KMS-11 (cell line): ENCODE data around the gene EIF5AL1.

Experiments
- H2AFZ ChIP-seq: fragments of 200-600 bp; sonication (generic); 2 replicates; pipeline ENCODE4 v1.6.1; 2016; ENCODE audit warnings: antibody characterized with exemption, mixed run types, low read depth
- H3K27ac ChIP-seq: fragments of 200-600 bp; sonication (generic); 2 replicates; pipeline ENCODE4 v1.6.1; 2016; ENCODE audit warnings: mild to moderate bottlenecking, mixed run types
- H3K27me3 ChIP-seq: fragments of 200-600 bp; sonication (generic); 2 replicates; pipeline ENCODE4 v1.6.1; 2017; ENCODE audit warnings: mild to moderate bottlenecking, low read depth, mixed run types, moderate library complexity; ENCODE audit not compliant: insufficient read depth
- H3K36me3 ChIP-seq: fragments of 200-600 bp; sonication (generic); 2 replicates; pipeline ENCODE4 v1.6.1; 2017; ENCODE audit warnings: mild to moderate bottlenecking, mixed run types; ENCODE audit not compliant: insufficient read depth
- H3K4me1 ChIP-seq: fragments of 200-600 bp; sonication (generic); 2 replicates; pipeline ENCODE4 v1.6.1; 2016; ENCODE audit warnings: mild to moderate bottlenecking, low read depth, mixed run types; ENCODE audit not compliant: poor library complexity, severe bottlenecking
- H3K4me2 ChIP-seq: fragments of 200-600 bp; sonication (generic); 2 replicates; pipeline ENCODE4 v1.7.0; 2016; ENCODE audit warnings: mild to moderate bottlenecking, mixed run types
- H3K4me3 ChIP-seq: fragments of 200-600 bp; sonication (generic); IDR thresholded peaks from 2 replicates; pipeline ENCODE4 v1.6.1; 2017; ENCODE audit warnings: low read depth, low read length, mixed read lengths; ENCODE audit not compliant: insufficient read depth
- H3K79me2 ChIP-seq: fragments of 200-600 bp; sonication (generic); 2 replicates; pipeline ENCODE4 v1.6.1; 2016; ENCODE audit warnings: low read depth, mixed run types; ENCODE audit not compliant: insufficient read depth
- H3K9ac ChIP-seq: fragments of 200-600 bp; sonication (generic); 2 replicates; pipeline ENCODE4 v1.6.1; 2016; ENCODE audit warnings: mild to moderate bottlenecking, mixed run types
- H4K20me1 ChIP-seq: fragments of 200-600 bp; sonication (generic); 2 replicates; pipeline ENCODE4 v1.6.1; 2016; ENCODE audit warnings: mild to moderate bottlenecking, mixed run types; ENCODE audit not compliant: insufficient read depth
- TF ChIP-seq, protein P1 (sequence below): fragments of 200-600 bp; sonication (generic); conservative IDR thresholded peaks from 2 replicates; pipeline ENCODE4 v1.6.1; 2017; ENCODE audit warnings: low read depth, mild to moderate bottlenecking, antibody characterized with exemption, low read length, moderate library complexity, mixed read lengths

Gene EIF5AL1

DNA sequence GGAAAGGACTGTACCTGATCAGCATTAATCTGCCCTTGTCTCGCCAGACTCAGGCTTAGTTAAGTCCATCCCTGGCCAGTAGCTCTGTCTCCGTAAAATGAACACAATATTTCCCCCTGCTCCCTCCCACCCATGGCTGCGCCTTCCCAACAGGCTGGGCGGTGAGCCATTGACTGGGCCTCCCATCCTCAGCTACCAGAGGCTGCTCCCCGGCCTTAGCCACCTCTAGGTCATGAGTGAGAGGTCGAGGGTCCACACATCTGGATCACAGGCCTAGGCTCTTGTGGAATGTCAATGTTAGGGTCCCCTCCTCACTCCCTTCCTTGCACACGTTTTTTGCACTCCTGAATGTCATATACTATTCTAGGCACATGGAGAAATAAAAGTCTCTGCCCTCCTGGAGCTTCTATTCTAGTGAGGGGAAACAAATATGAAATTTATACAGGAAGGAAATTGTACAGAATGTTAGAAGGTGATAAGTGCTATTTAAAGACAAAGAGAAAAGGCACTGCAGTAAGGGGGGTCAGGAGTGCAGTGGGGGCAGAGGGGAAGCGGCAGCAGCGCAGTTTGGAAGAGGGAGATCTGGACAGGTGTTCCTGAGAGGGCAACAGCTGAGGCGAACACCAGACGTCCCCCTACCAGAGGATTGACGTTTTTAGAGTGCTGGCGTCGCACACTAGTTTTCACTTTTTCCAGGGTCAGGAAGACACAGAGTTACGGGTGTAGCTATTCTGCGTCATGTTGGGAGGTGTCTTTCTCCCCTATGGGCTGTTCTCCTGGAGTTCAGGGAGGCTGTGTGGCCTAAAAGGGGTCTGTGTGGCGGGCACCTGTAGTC is 17.2 kb upstream of the EIF5AL1 start:
- Histone ChIP-seq H3K4me3 (no peak overlapping the region), H3K9ac (no peak overlapping the region), H3K4me1 (no peaks in the 10 kb centered on the region), H3K79me2 (no peaks in the 10 kb centered on the region), H3K36me3 (no peaks in the 10 kb centered on the region), H3K27ac (no peak overlapping the region), H3K4me2 (no peak overlapping the region), H2AFZ (no peak overlapping the region), H3K27me3 (no peaks in the 10 kb centered on the region; the same call in 1 of the 2 replicates), H4K20me1 (no peaks in the 10 kb centered on the region)
- TF ChIP-seq, protein P1, sequence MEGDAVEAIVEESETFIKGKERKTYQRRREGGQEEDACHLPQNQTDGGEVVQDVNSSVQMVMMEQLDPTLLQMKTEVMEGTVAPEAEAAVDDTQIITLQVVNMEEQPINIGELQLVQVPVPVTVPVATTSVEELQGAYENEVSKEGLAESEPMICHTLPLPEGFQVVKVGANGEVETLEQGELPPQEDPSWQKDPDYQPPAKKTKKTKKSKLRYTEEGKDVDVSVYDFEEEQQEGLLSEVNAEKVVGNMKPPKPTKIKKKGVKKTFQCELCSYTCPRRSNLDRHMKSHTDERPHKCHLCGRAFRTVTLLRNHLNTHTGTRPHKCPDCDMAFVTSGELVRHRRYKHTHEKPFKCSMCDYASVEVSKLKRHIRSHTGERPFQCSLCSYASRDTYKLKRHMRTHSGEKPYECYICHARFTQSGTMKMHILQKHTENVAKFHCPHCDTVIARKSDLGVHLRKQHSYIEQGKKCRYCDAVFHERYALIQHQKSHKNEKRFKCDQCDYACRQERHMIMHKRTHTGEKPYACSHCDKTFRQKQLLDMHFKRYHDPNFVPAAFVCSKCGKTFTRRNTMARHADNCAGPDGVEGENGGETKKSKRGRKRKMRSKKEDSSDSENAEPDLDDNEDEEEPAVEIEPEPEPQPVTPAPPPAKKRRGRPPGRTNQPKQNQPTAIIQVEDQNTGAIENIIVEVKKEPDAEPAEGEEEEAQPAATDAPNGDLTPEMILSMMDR: no peak

DNA sequence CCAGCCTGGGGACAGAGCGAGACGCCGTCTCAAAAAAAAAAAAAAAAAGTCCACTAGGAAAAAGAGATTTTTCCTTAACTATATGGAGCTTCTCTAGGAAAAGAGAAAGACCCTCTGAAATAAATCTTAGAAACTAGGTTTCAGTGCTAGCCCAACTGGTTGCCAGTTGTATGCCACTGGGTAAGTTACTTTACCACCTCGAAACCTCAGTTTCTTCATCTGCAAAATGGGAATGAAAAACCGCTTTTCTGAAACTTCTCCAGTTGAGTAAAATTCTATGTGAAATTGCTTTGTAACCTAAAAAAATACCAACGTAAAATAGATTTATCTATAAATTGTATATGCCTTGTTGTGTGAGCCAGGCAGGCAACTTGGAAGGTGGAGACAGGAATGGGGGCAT is 16.5 kb upstream of the EIF5AL1 start:
- Histone ChIP-seq H3K4me2 (no peak overlapping the region), H3K4me1 (no peaks in the 10 kb centered on the region), H2AFZ (no peak overlapping the region), H3K79me2 (no peaks in the 10 kb centered on the region), H3K27ac (no peak overlapping the region), H4K20me1 (no peaks in the 10 kb centered on the region), H3K36me3 (no peaks in the 10 kb centered on the region), H3K4me3 (no peak overlapping the region), H3K27me3 (no peaks in the 10 kb centered on the region; the same call in 1 of the 2 replicates), H3K9ac (no peak overlapping the region)
- TF ChIP-seq, protein P1: no peak

DNA sequence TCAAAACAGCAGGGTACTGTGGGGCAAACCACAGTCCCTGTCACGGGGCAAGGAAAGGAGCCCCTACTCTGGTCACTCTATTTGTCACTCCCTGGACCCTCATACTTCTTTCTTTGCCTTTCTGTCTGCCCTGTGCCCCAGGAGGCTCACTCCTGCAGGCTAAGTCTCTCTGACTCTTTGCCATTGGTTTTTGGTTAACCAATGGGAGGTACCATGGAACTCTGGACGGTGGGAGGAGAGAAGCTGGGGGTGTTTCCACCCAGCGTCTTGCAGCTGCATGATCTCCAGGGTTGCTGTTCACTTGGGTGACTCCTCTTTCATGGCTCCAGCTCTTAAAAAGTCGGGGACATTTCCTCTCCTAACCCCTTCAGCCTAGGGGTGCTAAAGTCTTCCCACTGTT is 15.4 kb upstream of the EIF5AL1 start:
- Histone ChIP-seq H3K4me1 (no peaks in the 10 kb centered on the region), H3K27me3 (no peaks in the 10 kb centered on the region; the same call in 1 of the 2 replicates), H3K27ac (no peak overlapping the region), H3K36me3 (no peaks in the 10 kb centered on the region), H2AFZ (no peak overlapping the region), H3K9ac (no peak overlapping the region), H3K4me2 (no peak overlapping the region), H3K4me3 (no peak overlapping the region), H3K79me2 (no peaks in the 10 kb centered on the region), H4K20me1 (no peaks in the 10 kb centered on the region)
- TF ChIP-seq, protein P1: no peak

DNA sequence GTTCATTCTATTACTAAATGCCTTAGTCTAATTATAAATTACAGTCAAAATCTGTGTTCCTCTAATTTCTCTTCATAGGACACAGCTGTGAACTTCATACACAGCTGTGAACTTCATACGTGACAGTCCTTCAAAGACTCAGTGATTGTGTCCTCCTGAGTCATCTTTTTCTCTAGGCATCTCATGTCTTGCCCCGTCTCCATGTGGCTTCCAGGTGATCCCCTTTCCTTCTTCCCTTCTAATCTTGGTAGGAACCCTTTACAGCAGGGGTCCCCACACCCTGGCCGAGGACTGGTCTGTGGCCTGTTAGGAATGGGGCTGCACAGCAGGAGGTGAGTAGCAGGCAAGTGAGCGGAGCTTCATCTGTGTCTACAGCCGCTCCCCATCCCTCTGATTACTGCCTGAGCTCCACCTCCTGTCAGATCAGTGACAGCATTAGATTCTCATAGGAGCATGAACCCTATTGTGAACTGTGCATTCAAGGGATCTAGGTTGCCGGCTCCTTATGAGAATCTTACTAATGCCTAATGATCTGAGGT is 14.0 kb upstream of the EIF5AL1 start:
- Histone ChIP-seq H3K4me1 (no peaks in the 10 kb centered on the region), H3K9ac (no peak overlapping the region)
- TF ChIP-seq, protein P1: no peak

More for the DNA sequence above, 14.0 kb upstream of the EIF5AL1 start:
- Histone ChIP-seq H3K4me2 (no peak overlapping the region), H3K4me3 (no peak overlapping the region), H3K27ac (no peak overlapping the region), H3K36me3 (no peaks in the 10 kb centered on the region), H3K79me2 (no peaks in the 10 kb centered on the region), H4K20me1 (no peaks in the 10 kb centered on the region), H2AFZ (no peak overlapping the region), H3K27me3 (no peaks in the 10 kb centered on the region; the same call in 1 of the 2 replicates)
